Measurements from ENCODE around the gene SCD. TPM values are rescaled to one million over a fixed set of nuclear protein-coding genes. Genes with fewer than 3 reads are reported as not detected.

SCD gene
- total RNA-seq, 2 experiments from 2014 or later = 1.7 TPM

GRCh38 chr10:100340948-100341847, 5.8 kb upstream of the SCD start:
- DNase-seq = no peak
- no peak overlapping the region for H3K4me3 ChIP-seq (ENCODE audit: low read length)
- ChIA-PET CTCF (interaction anchor here (1.2 kb wide), 1 partner anchor 92 kb away, joined by 3 read pairs; no protein-coding TSS in a partner anchor), POLR2A (no interaction called here)
- H3K36me3 ChIP-seq (ENCODE audit: insufficient read depth, low read length) = no peaks in the 10 kb centered on the region
- Mint-ChIP-seq H3K27ac (no peak overlapping the region), H3K36me3 (ENCODE audit: low read depth) (no peaks in the 10 kb centered on the region), H3K9me3 (no peaks in the 10 kb centered on the region), H3K4me3 (no peak overlapping the region), H3K27me3 (peaks cover 4% of the 10 kb centered on the region), H3K4me1 (ENCODE audit: low read depth) (no peaks in the 10 kb centered on the region)
- H3K9me3 ChIP-seq (ENCODE audit: control insufficient read depth in 1 of 2, insufficient read depth in 1 of 2, low read length in 2 of 2) = no peaks in the 10 kb centered on the region
- no peaks in the 10 kb centered on the region for H3K27me3 ChIP-seq (ENCODE audit: control insufficient read depth in 1 of 2, insufficient read depth in 2 of 2, low read length in 2 of 2)
- ATAC-seq (ENCODE audit: poor library complexity) = no peak
- H3K27ac ChIP-seq (ENCODE audit: low read depth in 1 of 2, low read length in 2 of 2) = no peak overlapping the region
- no peak for TF ChIP-seq CTCF (IDR thresholded peaks at IDR 0.05)
- peaks cover 5% of the 10 kb centered on the region for H3K4me1 ChIP-seq (ENCODE audit: insufficient read depth, low read length)
- intact Hi-C loops (cut with DNase I, micrococcal nuclease) = no loop called here

DNA sequence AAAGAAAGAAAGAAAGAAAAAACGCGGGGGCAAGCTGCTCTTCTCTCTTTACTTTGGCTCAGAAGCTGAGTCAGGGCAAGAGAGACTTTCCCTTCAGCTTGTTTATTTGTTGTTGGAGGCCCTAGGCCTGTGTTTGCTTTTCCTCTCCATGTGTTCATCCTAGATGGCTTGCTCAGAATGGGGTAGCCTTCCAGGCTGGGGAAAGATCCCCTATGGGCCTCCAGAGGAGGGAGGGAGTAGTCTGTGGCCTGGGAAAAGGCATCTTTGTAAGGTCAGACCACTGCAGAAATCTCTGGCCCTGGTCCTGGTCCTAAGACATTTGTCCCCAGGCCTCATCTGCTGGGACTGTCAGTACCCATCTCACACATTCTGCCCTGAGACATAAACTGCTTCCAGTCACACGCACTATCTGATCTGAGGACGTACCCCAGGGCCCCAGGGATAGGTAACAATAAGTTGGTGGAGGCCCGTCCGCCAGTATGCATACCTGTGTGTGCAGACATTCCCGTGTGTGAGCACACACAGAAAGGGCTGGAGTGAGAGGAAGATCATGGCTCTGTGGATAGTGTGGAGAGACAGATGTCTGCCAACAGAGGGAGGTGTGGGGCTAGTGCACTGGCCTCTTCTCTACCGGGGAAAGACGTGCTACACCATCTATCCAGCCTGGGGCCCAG, 4.9 kb upstream of the SCD start:
- CTCF ChIA-PET = interaction anchor here (1.0 to 1.2 kb wide), 3 partner anchors 92 to 173 kb away, joined by 3 read pairs; no protein-coding TSS in a partner anchor
- H3K4me3 ChIP-seq (ENCODE audit: low read length) = no peak overlapping the region
- Mint-ChIP-seq H3K36me3 (ENCODE audit: low read depth) (no peaks in the 10 kb centered on the region), H3K27me3 (peaks cover 4% of the 10 kb centered on the region), H3K4me1 (ENCODE audit: low read depth) (no peaks in the 10 kb centered on the region), H3K4me3 (no peak overlapping the region), H3K27ac (no peak overlapping the region), H3K9me3 (no peaks in the 10 kb centered on the region)
- DNase-seq (peak in 13 of 14 experiments; percentile 11 to 72 (median 32)), ATAC-seq (ENCODE audit: poor library complexity) (peak; percentile 52)
- no peaks in the 10 kb centered on the region for H3K27me3 ChIP-seq (ENCODE audit: control insufficient read depth in 1 of 2, insufficient read depth in 2 of 2, low read length in 2 of 2)
- no peaks in the 10 kb centered on the region for H3K9me3 ChIP-seq (ENCODE audit: control insufficient read depth in 1 of 2, insufficient read depth in 1 of 2, low read length in 2 of 2)
- TF ChIP-seq CTCF (IDR thresholded peaks at IDR 0.05) = peak; percentile 33
- no peak overlapping the region for H3K27ac ChIP-seq (ENCODE audit: low read depth in 1 of 2, low read length in 2 of 2)
- intact Hi-C loops (cut with DNase I, micrococcal nuclease) = loop anchor here (1.0 to 2.0 kb wide), 3 partner anchors 31 to 166 kb away; no protein-coding TSS in a partner anchor
- H3K36me3 ChIP-seq (ENCODE audit: insufficient read depth, low read length) = no peaks in the 10 kb centered on the region
- peaks cover 8% of the 10 kb centered on the region for H3K4me1 ChIP-seq (ENCODE audit: insufficient read depth, low read length)
- POLR2A ChIA-PET = no interaction called here

DNA sequence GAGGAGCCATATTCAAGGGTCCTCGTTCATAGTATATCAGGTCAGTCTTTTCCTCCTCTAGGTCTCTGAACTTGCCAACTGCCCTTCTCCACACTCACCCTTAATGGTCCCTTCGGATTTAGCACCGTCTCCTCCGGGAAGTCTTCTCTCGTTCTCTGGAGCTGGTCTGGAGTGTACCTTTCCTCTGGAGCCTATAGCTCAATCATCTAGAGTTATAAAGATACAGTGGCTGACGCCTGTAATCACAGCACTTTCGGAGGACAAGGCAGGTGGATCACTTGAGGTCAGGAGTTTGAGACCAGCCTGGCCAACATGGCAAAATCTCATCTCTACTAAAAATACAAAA, 4.4 kb upstream of the SCD start:
- no peaks in the 10 kb centered on the region for H3K27me3 ChIP-seq (ENCODE audit: control insufficient read depth in 1 of 2, insufficient read depth in 2 of 2, low read length in 2 of 2)
- ATAC-seq (ENCODE audit: poor library complexity) = no peak
- Mint-ChIP-seq H3K9me3 (no peaks in the 10 kb centered on the region), H3K4me3 (no peak overlapping the region), H3K36me3 (ENCODE audit: low read depth) (no peaks in the 10 kb centered on the region), H3K27me3 (peaks cover 4% of the 10 kb centered on the region), H3K27ac (no peak overlapping the region), H3K4me1 (ENCODE audit: low read depth) (peaks cover 2% of the 10 kb centered on the region)
- no peak for DNase-seq
- TF ChIP-seq CTCF (IDR thresholded peaks at IDR 0.05) = no peak
- H3K9me3 ChIP-seq (ENCODE audit: control insufficient read depth in 1 of 2, insufficient read depth in 1 of 2, low read length in 2 of 2) = no peaks in the 10 kb centered on the region
- H3K36me3 ChIP-seq (ENCODE audit: insufficient read depth, low read length) = no peaks in the 10 kb centered on the region
- intact Hi-C loops (cut with DNase I, micrococcal nuclease) = loop anchor here (1.0 to 2.0 kb wide), 3 partner anchors 30 to 166 kb away; no protein-coding TSS in a partner anchor
- H3K27ac ChIP-seq (ENCODE audit: low read depth in 1 of 2, low read length in 2 of 2) = no peak overlapping the region
- peaks cover 12% of the 10 kb centered on the region for H3K4me1 ChIP-seq (ENCODE audit: insufficient read depth, low read length)
- ChIA-PET POLR2A (no interaction called here), CTCF (interaction anchor here (1.0 to 1.4 kb wide), 3 partner anchors 140 to 173 kb away, joined by 3 read pairs; no protein-coding TSS in a partner anchor)
- no peak overlapping the region for H3K4me3 ChIP-seq (ENCODE audit: low read length)
